ENCODE measurements around the gene ARHGDIA. TPM values are rescaled to one million over a fixed set of nuclear protein-coding genes. Genes with fewer than 3 reads are reported as not detected.

ARHGDIA gene
- total and polyA plus RNA-seq, 12 donors = 89.9 to 263 (median 110) TPM

- intact Hi-C loops (cut with DNase I) = no loop called here
- ATAC-seq = peak in 1 of 8 donors; percentile 1
- Histone ChIP-seq H3K36me3 (peaks cover 0 to 71% (median 32%) of the 10 kb centered on the region in 9 donors), H3K9me3 (no peaks in the 10 kb centered on the region), H3K4me1 (peaks cover 10 to 27% (median 19%) of the 10 kb centered on the region in 9 donors), H3K27me3 (no peaks in the 10 kb centered on the region), H3K4me3 (peak overlapping the region; percentile 37 to 99 (median 76)), H3K27ac (peak overlapping the region in 9 of 10 donors; percentile 52 to 84 (median 70))
- DNase-seq = no peak
- WGBS, 2 donors = 1% methylated on average over 34 to 55 of the region's 55 CpGs
- TF ChIP-seq CTCF (IDR thresholded peaks at IDR 0.05) = no peak
These were observed 39.7 kb upstream of the ARHGDIA start for GRCh38 chr17:81910840-81911276.

GRCh38 chr17:81909966-81910839 lies 39.1 kb upstream of the ARHGDIA start:
- intact Hi-C loops (cut with DNase I) = loop anchor here in 1 of 10 donors (5.0 kb wide), 1 partner anchor 757 kb away; no protein-coding TSS in a partner anchor
- peak overlapping the region; percentile 37 to 99 (median 76) for H3K4me3 ChIP-seq
- no peaks in the 10 kb centered on the region for H3K9me3 ChIP-seq
- H3K27me3 ChIP-seq = no peaks in the 10 kb centered on the region
- WGBS, 2 donors = 33 to 34% methylated on average over 23 of the region's 23 CpGs
- peak overlapping the region in 9 of 10 donors; percentile 52 to 84 (median 70) for H3K27ac ChIP-seq
- peaks cover 0 to 65% (median 32%) of the 10 kb centered on the region in 9 donors for H3K36me3 ChIP-seq
- no peak for DNase-seq
- H3K4me1 ChIP-seq = peaks cover 10 to 22% (median 17%) of the 10 kb centered on the region in 9 donors
- TF ChIP-seq CTCF (IDR thresholded peaks at IDR 0.05) = no peak
- peak in 1 of 8 donors; percentile 13 for ATAC-seq

GRCh38 chr17:81909231-81909630 lies 38.1 kb upstream of the ARHGDIA start:
- DNase-seq = no peak
- intact Hi-C loops (cut with DNase I) = loop anchor here in 1 of 10 donors (5.0 kb wide), 1 partner anchor 758 kb away; no protein-coding TSS in a partner anchor
- Histone ChIP-seq H3K27ac (no peak overlapping the region), H3K27me3 (no peaks in the 10 kb centered on the region), H3K4me3 (no peak overlapping the region), H3K4me1 (peaks cover 10 to 22% (median 17%) of the 10 kb centered on the region in 9 donors), H3K36me3 (peaks cover 0 to 62% (median 24%) of the 10 kb centered on the region in 9 donors), H3K9me3 (no peaks in the 10 kb centered on the region)
- WGBS, 2 donors = 94 to 96% methylated on average over 12 of the region's 12 CpGs
- no peak for ATAC-seq
- no peak for TF ChIP-seq CTCF (IDR thresholded peaks at IDR 0.05)

- peaks cover 0 to 62% (median 20%) of the 10 kb centered on the region in 9 donors for H3K36me3 ChIP-seq
- intact Hi-C loops (cut with DNase I) = loop anchor here in 1 of 10 donors (5.0 kb wide), 1 partner anchor 759 kb away; no protein-coding TSS in a partner anchor
These were observed 37.7 kb upstream of the ARHGDIA start for GRCh38 chr17:81908793-81909192.

More at GRCh38 chr17:81908793-81909192, 37.7 kb upstream of the ARHGDIA start:
- Histone ChIP-seq H3K27me3 (no peaks in the 10 kb centered on the region), H3K27ac (no peak overlapping the region), H3K4me3 (no peak overlapping the region), H3K4me1 (peaks cover 10 to 22% (median 17%) of the 10 kb centered on the region in 9 donors), H3K9me3 (no peaks in the 10 kb centered on the region)
- 94% methylated on average over 11 of the region's 11 CpGs for WGBS, 2 donors
- no peak for TF ChIP-seq CTCF (IDR thresholded peaks at IDR 0.05)
- DNase-seq (peak in 1 of 2 donors; percentile 7), ATAC-seq (no peak)

Measured in heart right ventricle (tissue), 16 donors.